ENCODE measurements around the gene ENAH. TPM values are rescaled to one million over a fixed set of nuclear protein-coding genes. Genes with fewer than 3 reads are reported as not detected.
"Not testable (repeated sequence)": the region's sequence is repeated elsewhere in the genome, so short reads cannot be mapped to it uniquely, and the experiment has no call there.

The ENAH gene
- total RNA-seq, 2 experiments from 2014 or later: 0.84 to 1.1 TPM

DNA sequence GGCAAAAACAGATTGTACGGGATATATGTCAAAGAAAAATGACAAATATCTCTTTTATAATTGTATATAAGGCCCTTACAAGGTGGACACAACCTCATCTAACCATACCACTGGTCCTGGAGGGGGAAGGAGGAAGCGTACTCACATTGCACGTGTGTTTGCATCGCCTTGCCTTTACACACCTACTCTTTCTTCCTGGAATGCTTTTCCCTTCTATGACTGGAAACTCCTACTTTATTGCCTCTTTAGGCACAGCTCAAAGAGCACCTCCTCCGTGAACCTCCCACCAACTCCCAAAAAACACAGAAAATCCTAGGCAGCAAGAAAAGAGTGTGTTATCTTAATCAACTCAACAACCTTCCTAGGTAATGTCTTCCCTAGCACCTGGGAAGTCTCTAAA is 125.3 kb downstream of the ENAH start:
- Mint-ChIP-seq H3K36me3 (no peaks in the 10 kb centered on the region), H3K27me3 (no peaks in the 10 kb centered on the region)

DNA sequence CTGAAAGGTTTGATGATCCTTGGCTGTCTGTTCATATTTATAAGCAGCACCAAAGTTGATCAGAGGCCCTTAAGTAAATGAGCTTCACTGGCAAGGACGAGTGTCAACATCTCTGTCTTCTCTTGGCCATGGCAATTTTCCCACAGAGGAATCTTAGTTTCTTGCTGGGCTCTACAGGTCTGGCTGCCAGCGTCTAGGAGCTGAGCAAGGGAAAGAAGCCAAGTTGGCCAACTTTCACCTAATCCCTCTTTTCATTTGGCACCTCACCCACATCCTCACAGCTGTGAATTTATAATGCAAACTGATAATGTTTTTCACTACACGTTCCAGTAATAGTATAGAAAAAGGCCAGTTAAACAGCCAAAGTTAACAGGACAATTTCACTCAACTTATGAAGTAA is 126.0 kb downstream of the ENAH start:
- no peak overlapping the region for H3K27ac Mint-ChIP-seq
- no peaks in the 10 kb centered on the region for H3K27me3 Mint-ChIP-seq
- no peak for DNase-seq
- H3K4me1 Mint-ChIP-seq: no peaks in the 10 kb centered on the region
- H3K36me3 Mint-ChIP-seq: no peaks in the 10 kb centered on the region
- no peaks in the 10 kb centered on the region for H3K9me3 Mint-ChIP-seq
- no peak overlapping the region for H3K4me3 Mint-ChIP-seq

More for the DNA sequence above, 125.3 kb downstream of the ENAH start:
- Mint-ChIP-seq H3K4me1 (no peaks in the 10 kb centered on the region), H3K27ac (no peak overlapping the region), H3K9me3 (no peaks in the 10 kb centered on the region), H3K4me3 (no peak overlapping the region)
- DNase-seq: no peak

DNA sequence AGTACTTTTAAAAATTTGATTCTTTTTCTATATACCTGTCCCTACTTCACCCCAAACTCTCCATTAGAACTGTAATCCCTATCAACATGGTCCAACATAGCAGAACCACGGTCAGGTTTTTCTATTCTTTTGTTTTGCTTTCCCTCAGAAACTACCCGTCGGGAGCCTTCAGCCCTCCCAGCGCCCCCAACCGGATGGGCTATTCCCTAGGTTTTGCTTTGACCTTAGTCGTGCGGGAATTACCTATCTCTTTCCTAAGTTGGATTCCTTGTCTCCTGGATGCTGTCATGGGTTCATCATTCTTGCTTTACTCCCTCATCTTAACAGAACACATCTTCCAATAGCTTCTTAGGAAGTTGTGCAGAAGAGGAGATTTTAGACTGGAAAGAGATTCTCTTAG is 127.5 kb downstream of the ENAH start:
- H3K27me3 Mint-ChIP-seq: no peaks in the 10 kb centered on the region
- no peak overlapping the region for H3K4me3 Mint-ChIP-seq
- DNase-seq: no peak
- H3K4me1 Mint-ChIP-seq: no peaks in the 10 kb centered on the region
- H3K36me3 Mint-ChIP-seq: no peaks in the 10 kb centered on the region
- no peak overlapping the region for H3K27ac Mint-ChIP-seq
- H3K9me3 Mint-ChIP-seq: no peaks in the 10 kb centered on the region

DNA sequence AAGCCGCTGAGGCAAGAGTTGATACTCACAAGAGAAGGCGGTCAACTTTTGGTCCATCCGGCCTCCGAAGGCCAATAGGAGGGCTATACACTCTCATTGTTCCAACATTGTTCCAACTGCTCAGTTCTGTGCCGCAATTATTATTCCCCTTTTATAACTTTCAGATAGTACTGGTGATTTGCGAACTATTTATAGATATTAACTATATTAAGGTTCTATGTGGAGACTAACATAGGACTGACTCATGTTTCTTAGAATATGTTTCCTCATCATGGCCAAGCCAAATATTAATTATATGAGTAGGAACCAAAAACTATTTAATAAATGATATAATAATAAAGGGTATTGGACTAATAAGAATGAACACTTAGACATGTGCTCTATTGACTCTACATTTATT is 128.4 kb downstream of the ENAH start:
- Mint-ChIP-seq H3K9me3 (no peaks in the 10 kb centered on the region), H3K27ac (no peak overlapping the region), H3K4me3 (no peak overlapping the region), H3K4me1 (no peaks in the 10 kb centered on the region), H3K36me3 (no peaks in the 10 kb centered on the region), H3K27me3 (no peaks in the 10 kb centered on the region)
- DNase-seq: no peak

DNA sequence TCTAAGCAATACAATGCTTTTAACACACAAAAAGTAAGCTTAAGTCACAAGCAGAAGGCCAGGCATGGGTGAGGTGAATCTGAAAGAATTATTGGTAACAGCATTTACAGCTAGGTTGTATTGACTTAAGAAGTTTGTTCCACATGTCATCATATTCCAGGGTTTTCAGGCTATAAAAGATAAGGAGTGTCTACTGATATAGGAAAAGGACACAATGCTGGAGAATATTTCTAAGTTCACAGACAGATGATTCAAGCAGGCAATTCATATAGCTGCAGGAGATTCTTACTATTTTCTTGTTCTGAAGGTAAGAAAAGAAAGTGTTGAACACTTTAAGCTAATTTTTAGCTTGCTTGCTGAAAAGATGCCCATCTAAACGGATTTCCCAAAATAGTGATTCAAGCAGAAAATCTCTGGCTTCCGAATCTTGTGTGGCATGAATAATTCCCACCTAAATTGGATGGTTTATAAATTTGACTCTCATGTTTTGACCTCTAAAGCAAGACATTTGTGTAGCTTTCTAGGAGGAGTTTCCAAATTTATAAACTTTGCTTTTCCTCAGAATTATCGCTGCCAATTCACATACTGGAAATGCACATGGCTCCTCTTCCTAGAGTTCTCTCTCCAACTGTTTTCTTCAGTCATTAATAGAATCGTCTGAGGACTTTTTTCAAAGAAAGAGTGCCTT is 129.5 kb downstream of the ENAH start:
- no peak overlapping the region for H3K4me3 Mint-ChIP-seq
- no peaks in the 10 kb centered on the region for H3K4me1 Mint-ChIP-seq
- H3K27ac Mint-ChIP-seq: no peak overlapping the region
- no peaks in the 10 kb centered on the region for H3K36me3 Mint-ChIP-seq
- no peaks in the 10 kb centered on the region for H3K27me3 Mint-ChIP-seq
- DNase-seq: no peak
- H3K9me3 Mint-ChIP-seq: no peaks in the 10 kb centered on the region

DNA sequence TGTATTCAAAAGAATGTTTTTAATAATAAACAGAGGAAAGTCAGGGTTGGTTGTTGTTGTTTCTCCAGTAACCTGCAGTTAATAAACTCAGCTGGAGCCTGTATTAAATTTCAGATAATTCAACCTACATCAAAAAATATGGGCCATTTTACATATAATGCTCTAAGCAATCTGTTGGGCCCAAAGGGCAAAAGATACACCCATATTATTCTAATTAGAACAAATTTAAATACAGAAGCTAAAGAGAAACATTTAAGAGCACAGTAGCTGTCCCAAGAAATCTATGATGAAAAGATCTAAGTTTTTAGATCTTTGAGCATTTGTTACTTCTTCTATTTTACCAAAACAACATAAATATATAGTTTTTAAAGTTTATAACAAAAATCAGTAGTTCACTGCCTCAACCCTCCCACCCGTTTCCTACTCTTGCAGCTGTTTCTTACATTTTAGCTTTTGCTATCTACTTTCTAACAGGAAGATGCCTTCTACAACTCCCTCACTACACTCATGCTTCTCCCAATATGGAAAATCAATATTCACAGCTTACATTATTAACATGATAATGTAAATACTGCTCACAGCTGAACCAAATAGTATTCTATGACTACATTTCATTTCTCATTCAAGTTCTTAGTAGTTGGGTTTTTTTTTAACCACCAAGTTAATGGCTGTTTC is 130.2 kb downstream of the ENAH start:
- no peak overlapping the region for H3K27ac Mint-ChIP-seq
- no peak for DNase-seq
- H3K27me3 Mint-ChIP-seq: no peaks in the 10 kb centered on the region
- H3K4me3 Mint-ChIP-seq: no peak overlapping the region
- H3K36me3 Mint-ChIP-seq: no peaks in the 10 kb centered on the region
- H3K4me1 Mint-ChIP-seq: no peaks in the 10 kb centered on the region
- no peaks in the 10 kb centered on the region for H3K9me3 Mint-ChIP-seq

DNA sequence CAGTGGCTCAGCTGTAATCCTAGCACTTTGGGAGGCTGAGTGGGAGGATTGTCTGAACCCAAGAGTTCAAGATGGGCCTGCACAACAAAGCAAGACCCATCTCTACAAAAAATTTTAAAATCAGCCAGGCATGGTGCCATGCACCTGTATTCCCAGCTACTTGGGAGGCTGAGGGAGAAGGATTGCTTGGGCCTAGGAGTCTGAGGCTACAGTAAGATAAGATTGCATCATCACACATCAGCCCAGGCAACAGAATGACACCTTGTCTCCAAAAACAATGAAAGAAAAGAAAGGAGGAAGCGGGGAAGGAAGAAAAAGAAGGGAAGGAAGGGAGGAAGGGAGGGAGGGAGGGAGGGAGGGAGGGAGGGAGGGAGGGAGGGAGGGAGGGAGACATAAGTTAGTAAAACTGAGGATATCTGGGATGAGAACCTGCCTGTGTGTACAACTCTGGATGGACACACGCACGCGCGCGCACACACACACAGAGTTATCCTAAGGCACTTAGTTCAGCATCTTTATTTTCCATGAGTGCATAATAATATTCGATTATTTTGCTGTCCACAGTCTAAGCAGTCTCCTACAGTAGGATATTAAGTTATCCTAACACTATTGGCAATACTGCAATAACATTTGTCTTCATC is 132.2 kb downstream of the ENAH start:
- Mint-ChIP-seq H3K27me3 (no peaks in the 10 kb centered on the region), H3K9me3 (no peaks in the 10 kb centered on the region), H3K36me3 (no peaks in the 10 kb centered on the region), H3K4me1 (no peaks in the 10 kb centered on the region), H3K4me3 (no peak overlapping the region), H3K27ac (no peak overlapping the region)
- DNase-seq: no peak

DNA sequence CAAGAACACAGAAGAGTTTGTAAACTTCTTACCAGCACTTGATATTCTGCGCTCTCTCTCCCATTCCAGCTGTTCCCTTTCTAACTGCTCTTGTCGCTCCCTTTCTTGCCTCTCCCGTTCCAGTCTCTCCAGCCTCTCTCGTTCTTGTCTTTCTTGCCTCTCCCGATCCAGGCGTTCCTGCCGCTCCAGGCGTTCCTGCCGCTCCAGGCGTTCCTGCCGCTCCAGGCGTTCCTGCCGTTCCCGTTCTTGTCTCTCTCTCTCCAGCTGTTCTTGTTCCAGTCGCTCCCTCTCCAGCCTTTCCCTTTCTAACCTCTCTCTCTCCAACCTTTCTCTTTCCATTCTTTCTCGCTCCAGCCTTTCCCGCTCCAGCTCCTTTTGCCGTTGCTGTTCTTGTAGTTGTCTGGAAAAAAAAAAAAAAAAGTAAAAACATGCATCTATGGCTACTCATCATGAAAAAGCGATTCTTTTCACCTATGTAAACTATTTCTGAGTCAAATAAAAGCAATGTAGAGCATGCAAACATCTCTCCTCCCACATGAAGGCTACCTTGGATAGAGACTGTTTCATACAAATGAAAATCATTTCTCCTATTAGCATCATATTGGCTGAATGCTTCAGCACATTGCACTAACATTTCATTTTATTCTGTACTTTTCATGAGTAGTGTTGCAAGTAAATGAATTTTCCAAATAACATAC is 133.6 kb downstream of the ENAH start:
- no peak for DNase-seq
- H3K27ac Mint-ChIP-seq: no peak overlapping the region
- H3K36me3 Mint-ChIP-seq: no peaks in the 10 kb centered on the region
- no peaks in the 10 kb centered on the region for H3K9me3 Mint-ChIP-seq
- no peaks in the 10 kb centered on the region for H3K27me3 Mint-ChIP-seq
- H3K4me1 Mint-ChIP-seq: no peaks in the 10 kb centered on the region
- no peak overlapping the region for H3K4me3 Mint-ChIP-seq

DNA sequence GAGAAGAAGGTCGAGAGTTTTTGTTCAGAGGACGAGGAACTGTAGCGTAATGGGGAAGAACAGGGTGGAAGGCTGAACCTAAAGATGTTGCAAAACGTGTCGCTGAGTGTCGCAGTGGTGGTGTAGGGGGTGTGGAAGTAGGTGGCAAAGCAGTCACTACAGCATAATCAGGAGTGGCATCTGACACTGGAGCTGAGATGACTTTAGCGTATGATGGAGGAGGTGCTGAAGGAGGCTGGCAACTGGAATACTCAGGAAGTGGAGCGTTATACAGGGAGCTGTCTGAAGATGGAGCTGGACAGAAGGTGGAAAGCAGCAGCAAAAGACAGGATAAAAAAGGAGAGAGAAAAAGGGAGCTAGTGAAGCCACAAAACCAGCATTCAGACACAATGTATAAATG is 135.2 kb downstream of the ENAH start:
- H3K27ac Mint-ChIP-seq: no peak overlapping the region
- DNase-seq: no peak
- no peaks in the 10 kb centered on the region for H3K4me1 Mint-ChIP-seq
- no peaks in the 10 kb centered on the region for H3K27me3 Mint-ChIP-seq
- no peak overlapping the region for H3K4me3 Mint-ChIP-seq
- no peaks in the 10 kb centered on the region for H3K9me3 Mint-ChIP-seq
- no peaks in the 10 kb centered on the region for H3K36me3 Mint-ChIP-seq

DNA sequence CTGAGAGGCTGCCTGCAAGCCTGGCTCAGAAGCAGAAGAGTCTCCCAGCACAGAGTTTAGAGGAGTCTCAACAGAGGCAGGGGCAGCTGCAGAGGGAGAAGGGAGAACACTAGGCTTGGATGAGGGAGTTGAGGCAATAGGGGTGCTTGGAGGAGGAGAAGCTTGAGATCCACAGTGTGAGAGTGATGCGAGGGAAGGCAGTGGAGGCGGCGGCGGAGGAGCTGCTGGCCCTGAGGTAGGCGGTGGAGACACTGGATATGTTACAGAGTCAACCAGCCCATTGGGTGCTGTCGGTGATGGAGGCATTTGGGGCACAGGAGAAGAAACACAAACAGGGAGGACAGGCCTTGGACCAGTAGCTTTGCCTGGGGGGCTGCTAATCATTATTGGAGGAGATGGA is 135.7 kb downstream of the ENAH start:
- Mint-ChIP-seq H3K27ac (no peak overlapping the region), H3K36me3 (no peaks in the 10 kb centered on the region), H3K4me3 (no peak overlapping the region), H3K4me1 (no peaks in the 10 kb centered on the region), H3K27me3 (no peaks in the 10 kb centered on the region), H3K9me3 (no peaks in the 10 kb centered on the region)
- no peak for DNase-seq

DNA sequence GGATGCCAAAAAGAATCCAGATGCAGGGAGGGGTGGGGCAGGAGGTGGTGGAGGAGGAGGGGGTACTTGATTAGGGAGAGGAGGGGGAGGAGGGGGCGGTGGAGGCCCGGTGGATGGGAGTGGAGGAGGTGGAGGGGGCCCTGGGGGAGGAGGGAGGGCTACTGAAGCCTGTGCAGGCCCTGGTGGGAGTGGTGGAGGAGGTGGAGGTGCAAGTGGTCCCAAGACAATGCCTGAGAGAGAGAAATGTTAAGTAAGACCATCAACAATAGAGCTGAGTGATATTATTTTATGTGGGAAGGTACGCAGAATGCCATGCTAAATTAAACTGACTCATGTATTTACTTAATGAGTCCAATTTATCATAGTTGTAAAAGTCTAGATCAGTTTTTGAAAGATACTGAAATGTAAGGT is 138.2 kb downstream of the ENAH start:
- no peak overlapping the region for H3K4me3 Mint-ChIP-seq

DNA sequence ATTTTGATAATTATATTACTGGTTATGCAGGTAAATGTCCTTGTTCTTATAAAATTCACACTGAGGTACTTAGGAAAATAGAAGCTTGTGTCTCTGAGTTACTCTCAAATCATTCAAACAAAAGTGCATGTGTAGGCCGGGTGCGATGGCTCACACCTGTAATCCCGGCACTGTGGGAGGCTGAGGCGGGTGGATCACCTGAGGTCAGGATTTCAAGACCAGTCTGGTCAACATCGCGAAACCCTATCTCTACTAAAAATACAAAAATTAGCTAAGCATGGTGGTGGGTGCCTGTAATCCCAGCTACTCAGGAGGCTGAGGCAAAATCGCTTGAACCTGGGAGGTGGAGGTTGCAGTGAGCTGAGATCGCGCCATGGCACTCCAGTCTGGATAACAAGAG is 139.3 kb downstream of the ENAH start:
- H3K4me1 Mint-ChIP-seq: not testable (repeated sequence)

More for the DNA sequence above, 138.2 kb downstream of the ENAH start:
- no peak for DNase-seq
- Mint-ChIP-seq H3K9me3 (no peaks in the 10 kb centered on the region), H3K27me3 (no peaks in the 10 kb centered on the region), H3K36me3 (no peaks in the 10 kb centered on the region), H3K4me1 (peaks cover 3% of the 10 kb centered on the region), H3K27ac (no peak overlapping the region)

DNA sequence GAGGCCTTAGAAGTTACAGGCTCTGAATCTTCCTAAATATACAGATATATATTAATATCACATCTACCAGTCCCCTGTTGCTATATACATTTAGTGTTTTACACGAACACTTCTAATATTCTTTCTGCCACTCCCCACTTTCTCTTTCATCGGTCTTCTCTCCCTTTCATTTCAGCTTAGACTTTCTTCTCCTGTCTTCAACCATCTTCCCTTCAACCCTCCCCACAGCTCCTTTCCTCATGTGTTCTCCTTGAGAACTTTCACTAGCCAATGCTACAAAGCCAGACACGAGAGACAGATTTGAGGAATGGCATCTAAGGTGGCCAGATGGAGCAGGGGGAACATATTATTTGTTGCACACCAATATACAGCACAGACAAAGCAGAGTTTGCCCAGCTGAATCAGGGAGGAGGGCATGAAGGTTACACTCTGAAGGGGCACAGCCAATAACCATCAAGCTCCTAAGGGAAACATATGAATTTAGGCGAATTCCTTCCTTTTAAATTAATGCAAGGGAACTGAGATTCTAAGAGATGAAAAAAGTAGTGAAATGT is 141.0 kb downstream of the ENAH start:
- no peaks in the 10 kb centered on the region for H3K9me3 Mint-ChIP-seq
- H3K4me3 Mint-ChIP-seq: no peak overlapping the region

More for the DNA sequence above, 139.3 kb downstream of the ENAH start:
- H3K27ac Mint-ChIP-seq, H3K9me3 Mint-ChIP-seq, H3K27me3 Mint-ChIP-seq, DNase-seq, H3K36me3 Mint-ChIP-seq, H3K4me3 Mint-ChIP-seq: not testable (repeated sequence)

DNA sequence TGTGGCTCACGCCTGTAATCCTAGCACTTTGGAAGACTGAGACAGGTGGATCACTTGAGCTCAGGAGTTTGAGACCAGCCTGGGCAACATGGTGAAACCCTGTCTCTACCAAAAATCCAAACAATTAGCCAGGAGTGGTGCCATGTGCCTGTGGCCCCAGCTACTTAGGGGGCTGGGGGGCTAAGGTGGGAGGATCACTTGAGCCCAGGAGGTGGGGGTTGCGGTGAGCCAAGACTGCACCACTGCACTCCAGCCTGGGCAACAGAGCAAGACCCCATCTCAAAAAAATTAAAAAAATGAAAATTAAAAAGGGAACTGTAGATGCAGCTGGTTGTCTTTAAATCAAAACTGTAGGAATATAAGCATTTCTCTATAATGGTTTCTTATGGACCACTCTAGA is 142.2 kb downstream of the ENAH start:
- not testable (repeated sequence) for H3K4me3 Mint-ChIP-seq, H3K36me3 Mint-ChIP-seq, H3K27me3 Mint-ChIP-seq, H3K27ac Mint-ChIP-seq, H3K4me1 Mint-ChIP-seq, DNase-seq, H3K9me3 Mint-ChIP-seq

More for the DNA sequence above, 141.0 kb downstream of the ENAH start:
- DNase-seq: no peak
- Mint-ChIP-seq H3K27me3 (no peaks in the 10 kb centered on the region), H3K4me1 (peaks cover 4% of the 10 kb centered on the region), H3K27ac (no peak overlapping the region), H3K36me3 (no peaks in the 10 kb centered on the region)

DNA sequence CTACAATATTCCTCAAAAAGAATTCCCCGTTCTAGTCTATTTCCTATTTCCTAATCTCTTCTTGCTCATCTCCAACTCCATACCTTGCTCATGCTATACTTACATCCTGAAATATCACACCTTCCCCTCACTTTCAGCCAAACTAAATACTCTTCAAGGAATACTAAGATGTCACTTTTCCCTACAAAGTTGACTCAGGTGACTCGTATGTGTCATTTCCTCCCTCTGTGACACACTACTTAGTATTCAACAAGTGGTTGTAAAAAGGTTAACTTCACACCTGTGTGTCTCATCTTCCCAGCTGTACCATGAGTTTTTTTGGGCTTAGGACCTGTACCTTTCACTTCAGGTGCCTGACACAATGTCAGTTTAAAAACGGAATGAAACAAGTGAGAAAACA is 143.2 kb downstream of the ENAH start:
- DNase-seq: no peak
- no peak overlapping the region for H3K27ac Mint-ChIP-seq

More for the DNA sequence above, 143.2 kb downstream of the ENAH start:
- H3K4me3 Mint-ChIP-seq: no peak overlapping the region
- H3K9me3 Mint-ChIP-seq: no peaks in the 10 kb centered on the region
- no peaks in the 10 kb centered on the region for H3K27me3 Mint-ChIP-seq
- H3K36me3 Mint-ChIP-seq: no peaks in the 10 kb centered on the region
- H3K4me1 Mint-ChIP-seq: peaks cover 4% of the 10 kb centered on the region
